Measurements from ENCODE around the gene EMCN. TPM values are rescaled to one million over a fixed set of nuclear protein-coding genes. Genes with fewer than 3 reads are reported as not detected.
"Not testable (repeated sequence)": the region's sequence is repeated elsewhere in the genome, so short reads cannot be mapped to it uniquely, and the experiment has no call there.

Gene EMCN
- total and polyA plus RNA-seq, 4 donors, result 13.9 to 56.6 (median 16.0) TPM

DNA sequence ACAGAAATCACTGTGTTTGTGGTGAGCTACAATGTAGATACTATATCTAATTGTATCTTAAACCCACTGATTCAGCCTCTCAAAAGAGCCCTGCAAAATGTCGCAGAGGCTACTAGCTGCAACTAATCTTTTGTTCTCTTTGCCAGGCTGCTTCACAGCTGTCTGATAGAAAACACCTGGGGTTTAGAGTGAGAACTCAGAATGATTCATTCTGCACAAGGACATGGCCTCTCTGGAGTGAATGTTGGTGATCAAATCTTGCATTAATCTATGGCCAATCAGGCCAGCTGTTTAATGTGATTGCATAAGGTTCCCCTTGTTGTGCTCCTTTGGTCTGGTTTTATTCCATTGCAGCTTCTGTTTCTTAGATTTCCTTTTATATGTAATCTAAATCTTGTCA lies 100.3 kb downstream of the EMCN start:
- Histone ChIP-seq H3K4me1 (ENCODE audit: control insufficient read depth, insufficient read depth, low read length) (no peaks in the 10 kb centered on the region), H3K36me3 (ENCODE audit: control insufficient read depth, insufficient read depth, low read length) (no peaks in the 10 kb centered on the region), H3K4me3 (ENCODE audit: low read depth, low read length) (no peak overlapping the region), H3K27ac (ENCODE audit: low read depth, low read length) (no peak overlapping the region), H3K9me3 (ENCODE audit: control insufficient read depth, insufficient read depth, low read length) (no peaks in the 10 kb centered on the region), H3K27me3 (ENCODE audit: control insufficient read depth, insufficient read depth, low read length) (no peaks in the 10 kb centered on the region)
- no CpG with 5 or more reads among the region's 1 CpG for WGBS (ENCODE audit: insufficient coverage)
- peak in 1 of 6 donors; percentile 32 for DNase-seq (ENCODE audit: low read depth in 4 of 6, low spot score in 6 of 6)

DNA sequence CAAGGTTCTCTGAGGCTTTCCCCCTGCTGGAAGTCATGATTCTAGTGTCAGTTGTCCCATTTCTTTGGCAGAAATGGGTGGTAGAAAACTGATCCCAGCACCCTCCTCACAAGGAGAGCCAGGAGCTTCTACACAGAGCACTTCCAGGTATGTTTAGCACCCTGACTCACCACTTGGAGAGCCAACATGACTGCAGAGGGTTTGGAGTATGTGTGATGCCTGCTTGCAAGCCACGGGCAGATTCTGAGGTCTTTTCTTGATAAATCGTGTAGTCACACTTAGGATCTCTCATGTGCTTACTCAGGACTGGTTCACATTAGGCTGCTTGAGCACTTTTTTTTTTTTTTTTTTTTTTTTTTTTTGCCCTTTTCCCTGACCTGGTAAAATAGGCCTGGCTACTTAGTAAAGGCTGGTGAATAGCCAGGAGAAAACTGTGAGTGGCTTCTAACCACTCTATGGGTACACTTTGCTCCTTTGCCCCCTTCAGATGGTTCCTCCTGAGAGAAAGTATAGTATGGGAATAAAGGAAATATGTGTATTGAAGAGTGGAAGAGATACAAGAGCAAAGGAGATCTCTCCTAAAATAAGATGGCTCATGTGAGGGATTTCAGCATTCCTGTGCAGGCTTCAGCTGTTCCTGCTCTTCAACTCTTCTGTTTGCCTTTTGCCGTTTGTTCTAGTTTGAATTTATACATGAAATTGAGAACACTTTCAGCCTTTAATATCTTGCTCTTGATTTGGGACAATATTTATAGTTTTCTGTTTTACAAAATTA lies 103.6 kb downstream of the EMCN start:
- H3K27me3 ChIP-seq (ENCODE audit: control insufficient read depth, insufficient read depth, low read length), result no peaks in the 10 kb centered on the region
- H3K27ac ChIP-seq (ENCODE audit: low read depth, low read length), result no peak overlapping the region
- no peak for DNase-seq (ENCODE audit: low read depth in 4 of 6, low spot score in 6 of 6)
- WGBS (ENCODE audit: insufficient coverage), result 80% methylated on average over 1 of the region's 3 CpGs
- H3K4me1 ChIP-seq (ENCODE audit: control insufficient read depth, insufficient read depth, low read length), result no peaks in the 10 kb centered on the region
- no peaks in the 10 kb centered on the region for H3K9me3 ChIP-seq (ENCODE audit: control insufficient read depth, insufficient read depth, low read length)
- no peak overlapping the region for H3K4me3 ChIP-seq (ENCODE audit: low read depth, low read length)
- no peaks in the 10 kb centered on the region for H3K36me3 ChIP-seq (ENCODE audit: control insufficient read depth, insufficient read depth, low read length)

- H3K27me3 ChIP-seq (ENCODE audit: control insufficient read depth, insufficient read depth, low read length), result no peaks in the 10 kb centered on the region
- no peak overlapping the region for H3K4me3 ChIP-seq (ENCODE audit: low read depth, low read length)
- no peaks in the 10 kb centered on the region for H3K36me3 ChIP-seq (ENCODE audit: control insufficient read depth, insufficient read depth, low read length)
- H3K9me3 ChIP-seq (ENCODE audit: control insufficient read depth, insufficient read depth, low read length), result no peaks in the 10 kb centered on the region
- H3K27ac ChIP-seq (ENCODE audit: low read depth, low read length), result no peak overlapping the region
- no CpG with 5 or more reads among the region's 1 CpG for WGBS (ENCODE audit: insufficient coverage)
- no peaks in the 10 kb centered on the region for H3K4me1 ChIP-seq (ENCODE audit: control insufficient read depth, insufficient read depth, low read length)
- no peak for DNase-seq (ENCODE audit: low read depth in 4 of 6, low spot score in 6 of 6)
These were observed 126.0 kb downstream of the EMCN start for GRCh38 chr4:100391863-100392262.

GRCh38 chr4:100391086-100391485 lies 126.7 kb downstream of the EMCN start:
- H3K27me3 ChIP-seq (ENCODE audit: control insufficient read depth, insufficient read depth, low read length), result no peaks in the 10 kb centered on the region
- no peaks in the 10 kb centered on the region for H3K36me3 ChIP-seq (ENCODE audit: control insufficient read depth, insufficient read depth, low read length)
- no peaks in the 10 kb centered on the region for H3K4me1 ChIP-seq (ENCODE audit: control insufficient read depth, insufficient read depth, low read length)
- no peak for DNase-seq (ENCODE audit: low read depth in 4 of 6, low spot score in 6 of 6)
- H3K4me3 ChIP-seq (ENCODE audit: low read depth, low read length), result no peak overlapping the region
- no peak overlapping the region for H3K27ac ChIP-seq (ENCODE audit: low read depth, low read length)
- H3K9me3 ChIP-seq (ENCODE audit: control insufficient read depth, insufficient read depth, low read length), result no peaks in the 10 kb centered on the region
- no CpG with 5 or more reads among the region's 1 CpG for WGBS (ENCODE audit: insufficient coverage)

GRCh38 chr4:100386270-100386669 lies 131.6 kb downstream of the EMCN start:
- Histone ChIP-seq H3K4me1 (ENCODE audit: control insufficient read depth, insufficient read depth, low read length) (no peaks in the 10 kb centered on the region), H3K27ac (ENCODE audit: low read depth, low read length) (no peak overlapping the region), H3K36me3 (ENCODE audit: control insufficient read depth, insufficient read depth, low read length) (no peaks in the 10 kb centered on the region), H3K4me3 (ENCODE audit: low read depth, low read length) (no peak overlapping the region), H3K9me3 (ENCODE audit: control insufficient read depth, insufficient read depth, low read length) (no peaks in the 10 kb centered on the region), H3K27me3 (ENCODE audit: control insufficient read depth, insufficient read depth, low read length) (no peaks in the 10 kb centered on the region)
- DNase-seq (ENCODE audit: low read depth in 4 of 6, low spot score in 6 of 6), result no peak
- 83% methylated on average over 1 of the region's 1 CpG for WGBS (ENCODE audit: insufficient coverage)

GRCh38 chr4:100380401-100380800 lies 137.4 kb downstream of the EMCN start:
- H3K27ac ChIP-seq (ENCODE audit: low read depth, low read length); H3K4me3 ChIP-seq (ENCODE audit: low read depth, low read length); H3K36me3 ChIP-seq (ENCODE audit: control insufficient read depth, insufficient read depth, low read length); DNase-seq (ENCODE audit: low read depth in 4 of 6, low spot score in 6 of 6); H3K9me3 ChIP-seq (ENCODE audit: control insufficient read depth, insufficient read depth, low read length); H3K4me1 ChIP-seq (ENCODE audit: control insufficient read depth, insufficient read depth, low read length); H3K27me3 ChIP-seq (ENCODE audit: control insufficient read depth, insufficient read depth, low read length): not testable (repeated sequence)
- WGBS (ENCODE audit: insufficient coverage), result no CpG with 5 or more reads among the region's 1 CpG

DNA sequence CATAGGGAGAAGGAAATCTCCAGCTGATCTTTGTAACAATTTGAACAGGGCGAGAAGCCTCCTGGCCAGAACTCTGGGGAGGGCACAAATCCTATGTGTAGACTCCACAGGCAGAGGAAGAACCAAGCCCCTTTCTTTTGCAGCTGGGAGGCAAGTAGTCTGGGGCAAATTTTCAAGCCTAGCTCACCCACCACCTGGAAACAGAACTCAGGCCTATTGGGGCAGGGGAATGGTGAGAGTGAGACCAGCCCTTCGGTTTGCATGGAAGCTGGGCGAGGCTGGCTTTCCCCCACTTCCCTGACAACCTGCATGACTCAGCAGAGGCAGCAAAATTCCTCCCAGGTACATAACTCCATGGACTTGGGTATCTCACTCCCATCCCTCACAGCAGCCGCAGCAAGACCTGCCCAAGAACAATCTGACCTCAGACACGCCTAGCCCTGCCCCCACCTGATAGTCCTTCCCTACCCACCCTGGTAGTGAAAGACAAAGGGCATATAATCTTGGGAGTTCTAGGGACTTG lies 138.2 kb downstream of the EMCN start:
- no peaks in the 10 kb centered on the region for H3K36me3 ChIP-seq (ENCODE audit: control insufficient read depth, insufficient read depth, low read length)
- no peaks in the 10 kb centered on the region for H3K27me3 ChIP-seq (ENCODE audit: control insufficient read depth, insufficient read depth, low read length)
- H3K4me1 ChIP-seq (ENCODE audit: control insufficient read depth, insufficient read depth, low read length), result no peaks in the 10 kb centered on the region
- no peak overlapping the region for H3K4me3 ChIP-seq (ENCODE audit: low read depth, low read length)
- H3K27ac ChIP-seq (ENCODE audit: low read depth, low read length), result no peak overlapping the region
- H3K9me3 ChIP-seq (ENCODE audit: control insufficient read depth, insufficient read depth, low read length), result no peaks in the 10 kb centered on the region
- 78% methylated on average over 3 of the region's 5 CpGs for WGBS (ENCODE audit: insufficient coverage)
- no peak for DNase-seq (ENCODE audit: low read depth in 4 of 6, low spot score in 6 of 6)

- H3K27ac ChIP-seq (ENCODE audit: low read depth, low read length), result no peak overlapping the region
- no peaks in the 10 kb centered on the region for H3K27me3 ChIP-seq (ENCODE audit: control insufficient read depth, insufficient read depth, low read length)
- no peak for DNase-seq (ENCODE audit: low read depth in 4 of 6, low spot score in 6 of 6)
- no peaks in the 10 kb centered on the region for H3K36me3 ChIP-seq (ENCODE audit: control insufficient read depth, insufficient read depth, low read length)
- no peaks in the 10 kb centered on the region for H3K9me3 ChIP-seq (ENCODE audit: control insufficient read depth, insufficient read depth, low read length)
- H3K4me1 ChIP-seq (ENCODE audit: control insufficient read depth, insufficient read depth, low read length), result no peaks in the 10 kb centered on the region
- H3K4me3 ChIP-seq (ENCODE audit: low read depth, low read length), result no peak overlapping the region
- WGBS (ENCODE audit: insufficient coverage), result 36% methylated on average over 2 of the region's 3 CpGs
These were observed 145.4 kb downstream of the EMCN start for GRCh38 chr4:100372432-100372831.

DNA sequence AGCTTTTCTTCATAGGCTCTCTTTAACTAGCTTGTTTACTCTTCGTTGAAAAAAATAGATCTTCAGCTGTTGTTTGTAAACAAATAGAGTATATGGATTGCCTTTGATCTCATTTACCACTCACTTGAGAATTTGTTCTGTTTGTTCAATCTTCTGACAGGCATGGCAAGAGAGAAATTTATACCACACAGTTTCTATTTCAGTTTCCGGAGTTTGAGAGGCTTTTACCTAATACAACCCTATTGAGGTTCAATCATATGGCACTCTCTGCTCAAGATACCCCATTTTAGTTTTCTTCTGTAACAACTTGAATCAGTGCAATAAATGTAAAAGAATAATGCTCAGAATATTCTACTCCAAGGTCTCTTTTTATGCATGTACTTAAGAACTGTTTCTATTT lies 148.0 kb downstream of the EMCN start:
- WGBS (ENCODE audit: insufficient coverage), result no CpG with 5 or more reads among the region's 2 CpGs
- H3K27ac ChIP-seq (ENCODE audit: low read depth, low read length), result no peak overlapping the region

DNA sequence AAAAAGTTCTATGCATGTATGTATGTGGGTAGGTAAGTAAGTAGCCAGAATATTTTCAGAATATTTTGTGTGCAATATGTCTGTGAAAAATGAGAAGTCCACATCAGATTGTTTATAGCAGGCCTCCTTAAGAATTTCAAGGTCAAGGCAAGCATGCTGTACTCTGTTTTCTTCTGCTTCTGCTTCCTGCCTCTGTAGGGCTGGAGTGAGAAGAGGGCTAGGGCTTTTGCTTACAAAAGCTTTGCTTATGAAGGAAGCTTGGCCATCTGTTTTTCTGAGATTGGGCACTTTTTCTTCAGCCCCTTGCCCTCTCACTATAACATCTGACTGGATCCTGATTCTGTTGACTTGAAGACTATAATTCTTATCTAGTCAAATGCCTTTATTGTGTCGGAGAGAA lies 150.4 kb downstream of the EMCN start:
- H3K27me3 ChIP-seq (ENCODE audit: control insufficient read depth, insufficient read depth, low read length), result no peaks in the 10 kb centered on the region
- no peaks in the 10 kb centered on the region for H3K9me3 ChIP-seq (ENCODE audit: control insufficient read depth, insufficient read depth, low read length)
- H3K36me3 ChIP-seq (ENCODE audit: control insufficient read depth, insufficient read depth, low read length), result no peaks in the 10 kb centered on the region
- no peak overlapping the region for H3K4me3 ChIP-seq (ENCODE audit: low read depth, low read length)
- H3K4me1 ChIP-seq (ENCODE audit: control insufficient read depth, insufficient read depth, low read length), result no peaks in the 10 kb centered on the region
- 40% methylated on average over 1 of the region's 1 CpG for WGBS (ENCODE audit: insufficient coverage)
- DNase-seq (ENCODE audit: low read depth in 4 of 6, low spot score in 6 of 6), result no peak
- H3K27ac ChIP-seq (ENCODE audit: low read depth, low read length), result no peak overlapping the region

More for the DNA sequence above, 148.0 kb downstream of the EMCN start:
- DNase-seq (ENCODE audit: low read depth in 4 of 6, low spot score in 6 of 6), result no peak
- no peaks in the 10 kb centered on the region for H3K9me3 ChIP-seq (ENCODE audit: control insufficient read depth, insufficient read depth, low read length)
- H3K27me3 ChIP-seq (ENCODE audit: control insufficient read depth, insufficient read depth, low read length), result no peaks in the 10 kb centered on the region
- no peaks in the 10 kb centered on the region for H3K36me3 ChIP-seq (ENCODE audit: control insufficient read depth, insufficient read depth, low read length)
- H3K4me1 ChIP-seq (ENCODE audit: control insufficient read depth, insufficient read depth, low read length), result no peaks in the 10 kb centered on the region
- H3K4me3 ChIP-seq (ENCODE audit: low read depth, low read length), result no peak overlapping the region
